ENCODE data around the gene EPX.

EPX gene

DNA sequence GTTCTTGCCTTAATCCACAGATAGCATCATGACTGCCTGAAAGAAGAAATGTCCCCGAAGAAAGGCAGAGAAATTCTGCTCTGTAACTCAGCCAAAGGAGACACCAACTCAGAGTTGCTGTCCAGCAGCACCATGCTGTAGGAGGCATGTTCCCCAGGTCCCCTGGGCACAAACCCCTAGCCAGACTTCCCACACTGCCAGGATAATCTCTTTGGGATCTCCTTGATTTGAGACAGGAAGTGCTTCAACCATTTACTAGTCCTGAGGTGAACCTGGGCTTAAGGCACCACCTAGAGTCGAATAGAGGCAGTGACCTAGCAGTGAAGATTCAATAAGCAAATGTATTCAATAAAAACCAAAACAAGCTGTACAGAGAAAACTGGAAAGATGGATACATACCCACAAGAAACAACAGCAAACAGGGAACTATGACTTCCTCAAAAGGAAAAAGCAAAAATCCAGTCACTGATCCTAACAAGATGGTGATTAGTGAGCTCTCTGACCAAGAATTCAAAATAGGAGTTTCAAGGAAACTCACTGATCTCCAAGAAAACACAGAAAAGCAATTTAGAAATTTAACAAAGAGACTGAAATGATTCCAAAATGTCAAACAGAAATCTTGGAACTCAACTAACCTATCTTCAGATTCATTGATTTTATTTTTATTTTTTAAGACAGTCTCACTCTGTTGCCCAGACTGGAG lies 20.0 kb upstream of the EPX start:
- TF ChIP-seq, protein P1, sequence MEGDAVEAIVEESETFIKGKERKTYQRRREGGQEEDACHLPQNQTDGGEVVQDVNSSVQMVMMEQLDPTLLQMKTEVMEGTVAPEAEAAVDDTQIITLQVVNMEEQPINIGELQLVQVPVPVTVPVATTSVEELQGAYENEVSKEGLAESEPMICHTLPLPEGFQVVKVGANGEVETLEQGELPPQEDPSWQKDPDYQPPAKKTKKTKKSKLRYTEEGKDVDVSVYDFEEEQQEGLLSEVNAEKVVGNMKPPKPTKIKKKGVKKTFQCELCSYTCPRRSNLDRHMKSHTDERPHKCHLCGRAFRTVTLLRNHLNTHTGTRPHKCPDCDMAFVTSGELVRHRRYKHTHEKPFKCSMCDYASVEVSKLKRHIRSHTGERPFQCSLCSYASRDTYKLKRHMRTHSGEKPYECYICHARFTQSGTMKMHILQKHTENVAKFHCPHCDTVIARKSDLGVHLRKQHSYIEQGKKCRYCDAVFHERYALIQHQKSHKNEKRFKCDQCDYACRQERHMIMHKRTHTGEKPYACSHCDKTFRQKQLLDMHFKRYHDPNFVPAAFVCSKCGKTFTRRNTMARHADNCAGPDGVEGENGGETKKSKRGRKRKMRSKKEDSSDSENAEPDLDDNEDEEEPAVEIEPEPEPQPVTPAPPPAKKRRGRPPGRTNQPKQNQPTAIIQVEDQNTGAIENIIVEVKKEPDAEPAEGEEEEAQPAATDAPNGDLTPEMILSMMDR (IDR thresholded peaks at IDR 0.05): no peak
- Histone ChIP-seq H3K4me3 (no peak overlapping the region), H3K27ac (no peak overlapping the region)
- DNase-seq (ENCODE audit: low spot score): no peak

DNA sequence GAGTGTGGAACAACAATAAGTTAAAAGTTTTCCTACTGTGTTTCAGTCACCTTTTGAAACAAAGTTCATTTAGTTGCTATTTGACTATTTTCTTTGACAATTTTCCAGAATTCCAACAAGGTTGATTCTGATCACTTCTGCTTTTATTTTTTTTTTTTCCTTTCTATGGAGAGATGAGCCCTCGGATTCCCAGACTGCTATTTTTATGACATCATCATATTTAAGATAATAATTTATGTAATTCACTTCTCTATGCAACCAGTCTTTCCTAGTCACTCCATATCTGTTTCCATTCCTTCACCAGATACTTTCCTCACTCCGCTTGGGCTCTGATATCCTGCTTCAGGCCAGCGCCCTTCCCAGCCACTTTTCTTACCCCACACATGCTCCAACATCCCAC lies 17.7 kb upstream of the EPX start:
- no peak for DNase-seq (ENCODE audit: low spot score)
- no peak overlapping the region for H3K27ac ChIP-seq
- TF ChIP-seq, protein P1 (IDR thresholded peaks at IDR 0.05): no peak
- H3K4me3 ChIP-seq: no peak overlapping the region

DNA sequence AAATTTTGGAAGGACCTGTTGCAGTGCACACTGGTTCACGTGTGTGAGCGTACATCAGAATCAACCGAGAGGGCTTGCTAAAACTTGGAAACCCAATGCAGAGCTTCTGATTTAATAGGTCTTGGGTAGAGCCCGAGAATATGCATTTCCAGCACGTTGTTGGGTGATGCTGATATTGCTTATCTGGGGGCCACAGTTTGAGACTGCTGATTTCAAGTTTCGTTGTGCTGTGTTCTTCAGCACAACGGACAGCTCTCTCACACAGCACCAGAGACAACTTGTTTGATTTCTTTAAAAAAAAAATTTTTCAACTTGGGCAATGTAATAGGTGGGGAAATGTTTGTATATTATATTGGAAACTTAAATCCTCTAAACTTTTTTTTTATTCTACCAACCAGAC lies 16.3 kb upstream of the EPX start:
- TF ChIP-seq, protein P1 (IDR thresholded peaks at IDR 0.05): no peak
- no peak for DNase-seq (ENCODE audit: low spot score)
- H3K27ac ChIP-seq: no peak overlapping the region
- no peak overlapping the region for H3K4me3 ChIP-seq

DNA sequence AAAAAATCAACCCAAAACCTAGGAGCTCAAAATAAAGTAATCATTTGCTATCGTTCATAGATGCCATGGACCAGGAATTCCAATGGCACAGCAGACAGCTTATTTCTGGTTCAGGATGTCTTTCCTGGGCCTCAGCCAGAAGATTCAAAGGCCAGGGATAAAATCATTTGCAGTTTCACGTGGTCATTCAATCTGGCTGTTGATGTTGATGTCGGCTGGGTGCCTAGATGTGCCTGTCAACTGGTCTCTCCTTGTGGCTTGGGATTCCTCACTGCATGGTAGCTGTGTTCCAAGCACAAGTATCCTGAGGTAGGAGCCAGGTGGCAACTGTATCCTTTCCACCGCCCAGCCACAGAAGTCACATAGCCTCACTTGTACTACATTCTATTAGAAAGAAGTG lies 10.7 kb upstream of the EPX start:
- no peak overlapping the region for H3K4me3 ChIP-seq
- DNase-seq (ENCODE audit: low spot score): no peak

DNA sequence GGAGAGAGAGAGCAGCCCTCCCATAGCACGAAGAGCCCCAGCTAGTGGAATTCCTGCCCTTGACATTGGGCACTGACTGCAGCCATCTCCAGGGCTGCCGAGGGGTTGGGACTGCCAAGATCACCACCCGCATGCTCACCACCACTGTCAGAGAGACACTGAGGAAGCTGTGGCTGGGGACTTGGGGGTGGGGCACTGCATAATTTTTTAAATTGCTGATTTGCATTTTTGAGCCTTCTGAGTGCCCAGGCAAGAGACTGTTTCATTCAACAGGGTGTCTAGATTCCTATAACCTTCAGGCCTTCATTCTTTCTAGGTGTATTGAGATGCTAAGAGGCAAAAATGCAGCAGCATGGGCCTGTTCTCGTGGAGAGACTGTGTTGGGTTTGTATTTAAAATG lies 9.0 kb upstream of the EPX start:
- H3K4me3 ChIP-seq: no peak overlapping the region
- TF ChIP-seq, protein P1 (IDR thresholded peaks at IDR 0.05): no peak
- DNase-seq (ENCODE audit: low spot score): no peak
- H3K27ac ChIP-seq: no peak overlapping the region

More for the DNA sequence above, 10.7 kb upstream of the EPX start:
- TF ChIP-seq, protein P1 (IDR thresholded peaks at IDR 0.05): no peak
- no peak overlapping the region for H3K27ac ChIP-seq

DNA sequence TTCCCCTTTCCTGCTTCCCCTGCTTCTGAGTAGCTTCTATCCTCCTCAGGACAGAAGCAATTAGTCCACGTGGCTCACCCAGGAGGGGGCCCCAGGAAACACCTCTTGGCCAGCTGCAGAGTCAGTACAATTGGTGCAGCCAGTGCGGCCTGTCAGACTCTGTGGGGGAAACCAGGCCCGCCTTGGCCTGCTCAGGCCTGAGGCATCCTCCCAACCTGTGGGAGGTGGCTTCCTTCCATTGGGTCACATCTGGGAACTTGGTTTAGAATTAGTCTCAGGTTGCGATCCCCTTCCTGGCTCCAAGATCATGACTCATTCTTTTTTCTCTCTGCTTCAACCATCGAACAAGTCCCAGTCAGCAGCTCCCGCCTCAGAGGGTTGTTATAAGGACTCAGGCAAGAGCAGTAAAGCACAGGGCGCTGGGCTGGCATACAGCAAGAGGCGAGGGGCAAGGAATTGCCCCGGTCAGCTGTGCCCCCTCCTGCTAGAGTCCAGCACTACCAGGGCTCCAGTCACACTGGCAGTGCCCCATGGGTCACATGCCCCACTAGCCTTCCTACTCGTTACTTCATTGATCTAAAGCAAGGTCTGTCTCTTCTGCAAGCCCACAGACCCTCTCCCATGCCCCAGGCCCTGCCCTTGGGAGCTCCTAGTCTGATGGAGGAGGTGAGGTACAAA lies 8.1 kb upstream of the EPX start:
- TF ChIP-seq, protein P1 (IDR thresholded peaks at IDR 0.05): no peak
- Histone ChIP-seq H3K4me3 (no peak overlapping the region), H3K27ac (no peak overlapping the region)
- DNase-seq (ENCODE audit: low spot score): no peak

Measured in coronary artery (tissue), 2 donors.